SK-N-SH (cell line): ENCODE data around the gene ADAMTS14. TPM values are rescaled to one million over a fixed set of nuclear protein-coding genes. Genes with fewer than 3 reads are reported as not detected.
A peak's percentile ranks its signal among the peaks of the same experiment; 100 is the strongest.

Experiments
- CTCF ChIA-PET: fragments of 300-600, 350-600 bp; formaldehyde crosslinking; extraction: SDS; loops from one replicate; lab custom pipeline; 2021; lab: Yijun Ruan, JAX
- POLR2A ChIA-PET: fragments of 350-600 bp; sonication (Branson Sonifier 250); formaldehyde crosslinking; extraction: SDS; loops from one replicate; lab custom pipeline; 2020; ENCODE audit warnings: antibody characterized with exemption, inconsistent platforms; lab: Yijun Ruan, JAX
- DNase-seq: peaks from one replicate; pipeline ENCODE4 v3.0.0; 2012
- H2AFZ ChIP-seq: fragments of 200-600 bp; sonication (generic); 2 replicates; pipeline ENCODE4 v1.8.1; 2016; ENCODE audit warnings: antibody characterized with exemption, mild to moderate bottlenecking, low read depth
- H3F3A ChIP-seq: fragments of 200-600 bp; sonication (generic); replicated peaks from 2 replicates; pipeline ENCODE3; 2016; ENCODE audit warnings: antibody characterized with exemption, mild to moderate bottlenecking; ENCODE audit not compliant: insufficient read depth
- H3K27ac ChIP-seq, 2 experiments: fragments of 200-500 bp in 1 of 2; fragments of 200-600 bp in 1 of 2; sonication (Bioruptor generic) in 1 of 2; sonication (generic), shearing (Covaris generic) in 1 of 2; 2 replicates each; pipeline versions ENCODE4 v1.5.1 to v1.6.1; 2014 to 2016; ENCODE audit warnings: low read depth in 2 of 2, inconsistent platforms in 1 of 2, low read length in 1 of 2, mild to moderate bottlenecking in 1 of 2, mixed read lengths in 1 of 2
- H3K27me3 ChIP-seq: fragments of 200-600 bp; sonication (generic), shearing (Covaris generic); 2 replicates; pipeline ENCODE4 v1.6.1; 2016; ENCODE audit warnings: mixed run types; ENCODE audit not compliant: insufficient read depth
- H3K36me3 ChIP-seq, 2 experiments: fragments of 200-500 bp in 1 of 2; fragments of 200-600 bp in 1 of 2; sonication (Bioruptor generic) in 1 of 2; sonication (generic) in 1 of 2; replicated peaks in 1 of 2; 2 replicates each; pipeline versions ENCODE3 to v1.5.1; 2014 to 2016; ENCODE audit warnings: low read length in 1 of 2, mild to moderate bottlenecking in 1 of 2; ENCODE audit not compliant: insufficient read depth in 2 of 2, control insufficient read depth in 1 of 2
- H3K4me1 ChIP-seq, 2 experiments: fragments of 200-500 bp in 1 of 2; fragments of 200-600 bp in 1 of 2; sonication (Bioruptor generic) in 1 of 2; sonication (generic), shearing (Covaris generic) in 1 of 2; 2 replicates each; pipeline versions ENCODE4 v1.5.1 to v1.6.1; 2014 to 2016; ENCODE audit warnings: low read depth in 1 of 2, low read length in 1 of 2, mixed run types in 1 of 2; ENCODE audit not compliant: insufficient read depth in 2 of 2, control insufficient read depth in 1 of 2
- H3K4me2 ChIP-seq: fragments of 200-600 bp; sonication (generic), shearing (Covaris generic); 2 replicates; pipeline ENCODE4 v1.6.1; 2017; ENCODE audit warnings: mixed run types
- H3K4me3 ChIP-seq, 2 experiments: fragments of 200-500 bp in 1 of 2; fragments of 200-600 bp in 1 of 2; sonication (Bioruptor generic) in 1 of 2; sonication (generic), shearing (Covaris generic) in 1 of 2; 2 replicates each; pipeline versions ENCODE4 v1.5.1 to v1.8.1; 2014 to 2016; ENCODE audit warnings: low read depth in 2 of 2, inconsistent platforms in 1 of 2, low read length in 1 of 2, mild to moderate bottlenecking in 1 of 2, mixed read lengths in 1 of 2, moderate library complexity in 1 of 2
- H3K79me2 ChIP-seq: fragments of 200-600 bp; sonication (generic); 2 replicates; pipeline ENCODE4 v1.8.1; 2017; ENCODE audit warnings: mild to moderate bottlenecking; ENCODE audit not compliant: insufficient read depth
- H3K9ac ChIP-seq: fragments of 200-600 bp; sonication (generic); 2 replicates; pipeline ENCODE4 v1.6.1; 2017; ENCODE audit warnings: mixed run types
- H3K9me2 ChIP-seq: fragments of 200-600 bp; sonication (generic); 2 replicates; pipeline ENCODE4 v1.6.1; 2017; ENCODE audit warnings: mixed run types
- H3K9me3 ChIP-seq: fragments of 200-600 bp; sonication (generic); 2 replicates; pipeline ENCODE4 v1.6.1; 2017; ENCODE audit warnings: mixed run types, mild to moderate bottlenecking, moderate library complexity
- H4K20me1 ChIP-seq: fragments of 200-600 bp; sonication (generic); 2 replicates; pipeline ENCODE4 v1.6.1; 2017; ENCODE audit warnings: mild to moderate bottlenecking, mixed run types; ENCODE audit not compliant: insufficient read depth
- ELF1 ChIP-seq: IDR thresholded peaks from 2 replicates; pipeline ENCODE4 v1.4.0; 2012
- EP300 ChIP-seq, 2 experiments: IDR thresholded peaks; 2 replicates each; pipeline versions ENCODE4 v1.4.0 to v1.6.1; 2012; ENCODE audit warnings: borderline replicate concordance in 1 of 2, low read depth in 1 of 2, low read length in 1 of 2
- IRF3 ChIP-seq: fragments of 150-350 bp; IDR thresholded peaks from 2 replicates; pipeline ENCODE4 v1.6.1; 2016; ENCODE audit warnings: mild to moderate bottlenecking, low read depth, low read length
- MAX ChIP-seq: IDR thresholded peaks from 2 replicates; pipeline ENCODE4 v1.4.0; 2012; ENCODE audit warnings: low read depth
- REST ChIP-seq: IDR thresholded peaks from 2 replicates; pipeline ENCODE4 v1.6.1; 2012; ENCODE audit warnings: mild to moderate bottlenecking, low read depth, low read length, moderate library complexity
- RFX5 ChIP-seq: IDR thresholded peaks from 2 replicates; pipeline ENCODE4 v1.6.1; 2012; ENCODE audit warnings: mild to moderate bottlenecking, improper control_type of control experiment, low read length
- TCF12 ChIP-seq: IDR thresholded peaks from 2 replicates; pipeline ENCODE4 v1.4.0; 2012
- USF1 ChIP-seq: IDR thresholded peaks from 2 replicates; pipeline ENCODE4 v1.4.0; 2012; ENCODE audit warnings: low read depth, borderline replicate concordance
- USF2 ChIP-seq: fragments of 150-350 bp; IDR thresholded peaks from 2 replicates; pipeline ENCODE4 v1.6.1; 2017; ENCODE audit warnings: antibody characterized with exemption, low read length, low read depth, borderline replicate concordance
- WGBS: methylation state at CpG from one replicate; pipeline ENCODE4 v1.1.6; 2017; ENCODE audit warnings: low lambda C conversion rate; 5-methylcytosine and 5-hydroxymethylcytosine counted together
- polyA plus RNA-seq, 3 experiments: library from polyadenylated mRNA; depleted of rRNA; stranded (reverse); fragments of >200 nt; gene quantifications; 2 replicates each; pipeline ENCODE4 v1.2.3, GENCODE V29; 2012

ADAMTS14 gene
- polyA plus RNA-seq, 1 of the 3 experiments (the other 2 are of a cell fraction), result 1.1 TPM

GRCh38 chr10:70683940-70684339, 11.6 kb downstream of the ADAMTS14 start:
- 88% methylated on average over 5 of the region's 5 CpGs for WGBS
- ChIA-PET POLR2A (no interaction called here), CTCF (interaction anchor here (0.8 to 1.3 kb wide), 2 partner anchors 11 to 75 kb away, joined by 3 to 4 read pairs; no protein-coding TSS in a partner anchor)
- DNase-seq, result no peak
- no peak overlapping the region for H3K4me3 ChIP-seq
- no peaks in the 10 kb centered on the region for H3F3A ChIP-seq
- H3K27ac ChIP-seq, result peak overlapping the region in 1 of 2 experiments; percentile 92; a peak in 2 of 4 replicates
- peaks cover 6 to 72% of the 10 kb centered on the region in 2 experiments; a peak in 2 of 4 replicates for H3K4me1 ChIP-seq
- no peaks in the 10 kb centered on the region for H3K9me3 ChIP-seq
- H2AFZ ChIP-seq, result no peak overlapping the region
- TF ChIP-seq TCF12 (no peak), REST (no peak), USF1 (no peak)
- no peaks in the 10 kb centered on the region for H3K9me2 ChIP-seq
- H3K9ac ChIP-seq, result no peak overlapping the region
- no peaks in the 10 kb centered on the region for H3K79me2 ChIP-seq
- H3K4me2 ChIP-seq, result no peak overlapping the region
- no peaks in the 10 kb centered on the region for H3K27me3 ChIP-seq
- no peaks in the 10 kb centered on the region for H3K36me3 ChIP-seq
- H4K20me1 ChIP-seq, result no peaks in the 10 kb centered on the region

- TF ChIP-seq ELF1, result no peak
- H3K9ac ChIP-seq, result no peak overlapping the region
- no peaks in the 10 kb centered on the region for H3K9me2 ChIP-seq
- H3K79me2 ChIP-seq, result no peaks in the 10 kb centered on the region
- H3K27me3 ChIP-seq, result no peaks in the 10 kb centered on the region
- ChIA-PET POLR2A (no interaction called here), CTCF (interaction anchor here (1.2 to 1.3 kb wide), 2 partner anchors 72 to 74 kb away, joined by 3 read pairs; no protein-coding TSS in a partner anchor)
- no peak overlapping the region for H3K4me2 ChIP-seq
- no peaks in the 10 kb centered on the region for H3F3A ChIP-seq
- H3K27ac ChIP-seq, result peak overlapping the region in 1 of 2 experiments; percentile 92; a peak in 2 of 4 replicates
- WGBS, result 89% methylated on average over 3 of the region's 3 CpGs
- DNase-seq, result no peak
- H3K9me3 ChIP-seq, result no peaks in the 10 kb centered on the region
- no peak overlapping the region for H2AFZ ChIP-seq
- no peaks in the 10 kb centered on the region for H4K20me1 ChIP-seq
- H3K4me3 ChIP-seq, result no peak overlapping the region
- no peaks in the 10 kb centered on the region for H3K36me3 ChIP-seq
- peaks cover 1 to 72% of the 10 kb centered on the region in 2 experiments; a peak in 2 of 4 replicates for H3K4me1 ChIP-seq
These were observed 12.1 kb downstream of the ADAMTS14 start for GRCh38 chr10:70684374-70684773.

- H3K79me2 ChIP-seq, result no peaks in the 10 kb centered on the region
- H2AFZ ChIP-seq, result no peak overlapping the region
- H3K9ac ChIP-seq, result no peak overlapping the region
- no peaks in the 10 kb centered on the region for H3K9me3 ChIP-seq
- H3K4me3 ChIP-seq, result no peak overlapping the region
- no peaks in the 10 kb centered on the region for H4K20me1 ChIP-seq
- H3K27ac ChIP-seq, result peak overlapping the region in 1 of 2 experiments; percentile 92; a peak in 2 of 4 replicates
- TF ChIP-seq MAX (no peak), EP300 (IDR thresholded peaks at IDR 0.05; ENCODE audit: borderline replicate concordance in 1 of 2, low read depth in 1 of 2, low read length in 1 of 2) (no peak), IRF3 (no peak), USF1 (no peak), USF2 (no peak), RFX5 (no peak)
- TF ChIP-seq, all 33 proteins: peak for 0
- Histone ChIP-seq H3K9me2 (no peaks in the 10 kb centered on the region), H3K27me3 (no peaks in the 10 kb centered on the region), H3K36me3 (no peaks in the 10 kb centered on the region), H3K4me2 (no peak overlapping the region), H3F3A (no peaks in the 10 kb centered on the region), H3K4me1 (peaks cover 0 to 71% of the 10 kb centered on the region in 2 experiments; a peak in 1 of 4 replicates)
- no peak for DNase-seq
- 91% methylated on average over 3 of the region's 4 CpGs for WGBS
- CTCF ChIA-PET, result interaction anchor here (0.8 to 1.2 kb wide), 2 partner anchors 21 to 71 kb away, joined by 3 read pairs; no protein-coding TSS in a partner anchor
- POLR2A ChIA-PET, result no interaction called here
These were observed 12.6 kb downstream of the ADAMTS14 start for GRCh38 chr10:70684839-70685454.
